ENCODE results near the gene APOBEC3H. TPM values are rescaled to one million over a fixed set of nuclear protein-coding genes. Genes with fewer than 3 reads are reported as not detected.

Gene APOBEC3H
- total RNA-seq, 1 experiment from 2014 or later = 1.2 TPM

- TF ChIP-seq CTCF (IDR thresholded peaks at IDR 0.05; ENCODE audit: unreplicated experiment) = no peak
- DNase-seq (ENCODE audit: unreplicated experiment) = no peak
- ChIA-PET CTCF (no interaction called here), POLR2A (no interaction called here)
- Mint-ChIP-seq H3K27me3 (ENCODE audit: insufficient read depth, unreplicated experiment) (no peaks in the 10 kb centered on the region), H3K27ac (ENCODE audit: low read depth, unreplicated experiment) (no peak overlapping the region), H3K4me1 (ENCODE audit: insufficient read depth, unreplicated experiment) (peaks cover 13% of the 10 kb centered on the region), H3K9me3 (ENCODE audit: unreplicated experiment) (no peaks in the 10 kb centered on the region), H3K4me3 (ENCODE audit: unreplicated experiment) (no peak overlapping the region), H3K36me3 (ENCODE audit: insufficient read depth, unreplicated experiment) (no peaks in the 10 kb centered on the region)
- intact Hi-C loops (cut with micrococcal nuclease) = no loop called here
- no TSS peak for BruUV-seq (replicated peaks)
Measured at GRCh38 chr22:39087098-39087497, 9.9 kb upstream of the APOBEC3H start.

- no peak overlapping the region for H3K4me3 Mint-ChIP-seq (ENCODE audit: unreplicated experiment)
- H3K27me3 Mint-ChIP-seq (ENCODE audit: insufficient read depth, unreplicated experiment) = no peaks in the 10 kb centered on the region
- CTCF ChIA-PET = no interaction called here
- no peaks in the 10 kb centered on the region for H3K9me3 Mint-ChIP-seq (ENCODE audit: unreplicated experiment)
- DNase-seq (ENCODE audit: unreplicated experiment) = no peak
- no peaks in the 10 kb centered on the region for H3K36me3 Mint-ChIP-seq (ENCODE audit: insufficient read depth, unreplicated experiment)
- no peak for TF ChIP-seq CTCF (IDR thresholded peaks at IDR 0.05; ENCODE audit: unreplicated experiment)
- no peak overlapping the region for H3K27ac Mint-ChIP-seq (ENCODE audit: low read depth, unreplicated experiment)
- POLR2A ChIA-PET = no interaction called here
- H3K4me1 Mint-ChIP-seq (ENCODE audit: insufficient read depth, unreplicated experiment) = peaks cover 13% of the 10 kb centered on the region
- BruUV-seq (replicated peaks) = no TSS peak
- intact Hi-C loops (cut with micrococcal nuclease) = no loop called here
Measured at GRCh38 chr22:39087881-39088684, 9.0 kb upstream of the APOBEC3H start.

GRCh38 chr22:39088685-39089032, 8.4 kb upstream of the APOBEC3H start:
- H3K4me3 Mint-ChIP-seq (ENCODE audit: unreplicated experiment) = no peak overlapping the region
- intact Hi-C loops (cut with micrococcal nuclease) = no loop called here
- POLR2A ChIA-PET = no interaction called here
- no peaks in the 10 kb centered on the region for H3K36me3 Mint-ChIP-seq (ENCODE audit: insufficient read depth, unreplicated experiment)
- CTCF ChIA-PET = no interaction called here
- BruUV-seq (replicated peaks) = no TSS peak
- no peak overlapping the region for H3K27ac Mint-ChIP-seq (ENCODE audit: low read depth, unreplicated experiment)
- TF ChIP-seq CTCF (IDR thresholded peaks at IDR 0.05; ENCODE audit: unreplicated experiment) = no peak
- H3K9me3 Mint-ChIP-seq (ENCODE audit: unreplicated experiment) = no peaks in the 10 kb centered on the region
- H3K27me3 Mint-ChIP-seq (ENCODE audit: insufficient read depth, unreplicated experiment) = no peaks in the 10 kb centered on the region
- H3K4me1 Mint-ChIP-seq (ENCODE audit: insufficient read depth, unreplicated experiment) = peaks cover 13% of the 10 kb centered on the region
- DNase-seq (ENCODE audit: unreplicated experiment) = no peak

- peak; percentile 62 for DNase-seq (ENCODE audit: unreplicated experiment)
- intact Hi-C loops (cut with micrococcal nuclease) = no loop called here
- TF ChIP-seq CTCF (IDR thresholded peaks at IDR 0.05; ENCODE audit: unreplicated experiment) = no peak
- Mint-ChIP-seq H3K4me3 (ENCODE audit: unreplicated experiment) (no peak overlapping the region), H3K27ac (ENCODE audit: low read depth, unreplicated experiment) (no peak overlapping the region), H3K9me3 (ENCODE audit: unreplicated experiment) (no peaks in the 10 kb centered on the region), H3K36me3 (ENCODE audit: insufficient read depth, unreplicated experiment) (no peaks in the 10 kb centered on the region), H3K27me3 (ENCODE audit: insufficient read depth, unreplicated experiment) (no peaks in the 10 kb centered on the region), H3K4me1 (ENCODE audit: insufficient read depth, unreplicated experiment) (peaks cover 13% of the 10 kb centered on the region)
- no TSS peak for BruUV-seq (replicated peaks)
- ChIA-PET POLR2A (no interaction called here), CTCF (interaction anchor here (0.6 kb wide), 1 partner anchor 25 kb away, joined by 3 read pairs; no protein-coding TSS in a partner anchor)
Measured at GRCh38 chr22:39089928-39090327, 7.1 kb upstream of the APOBEC3H start.
